Neural cell (in vitro differentiated cells): Measurements from ENCODE around the gene ZRANB3. TPM values are rescaled to one million over a fixed set of nuclear protein-coding genes. Genes with fewer than 3 reads are reported as not detected.
"Not testable (repeated sequence)": the region's sequence is repeated elsewhere in the genome, so short reads cannot be mapped to it uniquely, and the experiment has no call there.

ENCODE experiments used
- H2AFZ ChIP-seq: fragments of 200-600, 300-800 bp; sonication (generic), shearing (Covaris generic); 2 replicates; pipeline ENCODE4 v1.6.0; 2014; ENCODE audit warnings: low read depth, mild to moderate bottlenecking, antibody characterized with exemption, low read length, moderate library complexity
- H3F3A ChIP-seq: fragments of 200-600 bp; shearing (Covaris generic); 2 replicates; pipeline ENCODE4 v1.6.1; 2016; ENCODE audit warnings: mild to moderate bottlenecking, moderate library complexity, mixed read lengths, antibody characterized with exemption, low read length; ENCODE audit not compliant: insufficient read depth, poor library complexity, severe bottlenecking
- H3K27ac ChIP-seq: fragments of 200-600, 300-800 bp; sonication (generic), shearing (Covaris generic); 2 replicates; pipeline ENCODE4 v1.5.1; 2014; ENCODE audit warnings: mild to moderate bottlenecking, low read length, moderate library complexity
- H3K27me3 ChIP-seq: fragments of 300-800, 200-600 bp; sonication (generic), shearing (Covaris generic); 2 replicates; pipeline ENCODE4 v1.6.0; 2014; ENCODE audit warnings: mild to moderate bottlenecking, low read depth, low read length, moderate library complexity; ENCODE audit not compliant: insufficient read depth
- H3K36me3 ChIP-seq: fragments of 300-800, 200-600 bp; sonication (generic), shearing (Covaris generic); 2 replicates; pipeline ENCODE4 v1.5.1; 2014; ENCODE audit warnings: mild to moderate bottlenecking, antibody characterized with exemption, low read length, moderate library complexity; ENCODE audit not compliant: insufficient read depth
- H3K4me2 ChIP-seq: fragments of 300-800, 200-600 bp; sonication (generic), shearing (Covaris generic); 2 replicates; pipeline ENCODE4 v1.6.0; 2014; ENCODE audit warnings: mild to moderate bottlenecking, low read length
- H3K4me3 ChIP-seq: fragments of 300-800, 200-600 bp; sonication (generic), shearing (Covaris generic); 2 replicates; pipeline ENCODE4 v1.5.1; 2014; ENCODE audit warnings: mild to moderate bottlenecking, low read length, moderate library complexity
- H3K79me2 ChIP-seq: fragments of 200-600 bp; shearing (Covaris generic); replicated peaks from 2 replicates; pipeline ENCODE4 v1.6.0; 2014; ENCODE audit warnings: mild to moderate bottlenecking, low read length, moderate library complexity; ENCODE audit not compliant: insufficient read depth
- H3K9ac ChIP-seq: fragments of 300-800, 200-600 bp; sonication (generic), shearing (Covaris generic); 2 replicates; pipeline ENCODE4 v1.6.1; 2016; ENCODE audit warnings: mild to moderate bottlenecking, low read length, mixed read lengths
- H3K9me2 ChIP-seq: fragments of 200-600 bp; shearing (Covaris generic); 2 replicates; pipeline ENCODE4 v1.6.1; 2016; ENCODE audit warnings: mild to moderate bottlenecking, low read length, mixed read lengths; ENCODE audit not compliant: insufficient read depth
- H3K9me3 ChIP-seq: fragments of 200-600, 300-800 bp; sonication (generic), shearing (Covaris generic); 2 replicates; pipeline ENCODE4 v1.6.1; 2016; ENCODE audit warnings: mild to moderate bottlenecking, mixed run types, low read length, moderate library complexity, mixed read lengths
- H4K20me1 ChIP-seq: fragments of 200-600 bp; shearing (Covaris generic); 2 replicates; pipeline ENCODE4 v1.6.1; 2016; ENCODE audit warnings: mild to moderate bottlenecking, mixed run types; ENCODE audit not compliant: insufficient read depth
- EZH2 ChIP-seq: fragments of 200-600, 300-800 bp; shearing (Covaris generic), sonication (generic); IDR thresholded peaks from 2 replicates; pipeline ENCODE4 v1.6.1; 2014; ENCODE audit warnings: antibody characterized with exemption, low read length, borderline replicate concordance, mild to moderate bottlenecking; ENCODE audit not compliant: insufficient read depth, poor library complexity, severe bottlenecking
- MXI1 ChIP-seq: fragments of 450-650 bp; conservative IDR thresholded peaks from 2 replicates; pipeline ENCODE4 v1.6.1; 2014; ENCODE audit warnings: antibody characterized with exemption, mild to moderate bottlenecking; ENCODE audit not compliant: poor library complexity, severe bottlenecking
- POLR2AphosphoS5 ChIP-seq: IDR thresholded peaks from 2 replicates; pipeline ENCODE4 v1.6.1; 2012
- RAD21 ChIP-seq: fragments of 450-650 bp; conservative IDR thresholded peaks from 2 replicates; pipeline ENCODE4 v1.6.1; 2014; ENCODE audit warnings: antibody characterized with exemption, mild to moderate bottlenecking, moderate library complexity
- REST ChIP-seq: IDR thresholded peaks from 2 replicates; pipeline ENCODE4 v1.6.1; 2012; ENCODE audit warnings: borderline replicate concordance
- SMC3 ChIP-seq: fragments of 450-650 bp; conservative IDR thresholded peaks from 2 replicates; pipeline ENCODE4 v1.6.1; 2014; ENCODE audit warnings: antibody characterized with exemption, mild to moderate bottlenecking, moderate library complexity; ENCODE audit not compliant: poor library complexity
- TAF1 ChIP-seq: IDR thresholded peaks from 2 replicates; pipeline ENCODE4 v1.6.1; 2012; ENCODE audit warnings: low read depth
- polyA plus RNA-seq: library from polyadenylated mRNA; depleted of rRNA; stranded (reverse); fragments of >200 nt; gene quantifications from 2 replicates; pipeline ENCODE4 v1.2.3, GENCODE V29; 2014
- TF ChIP-seq, protein P1 (sequence below): fragments of 450-650 bp; IDR thresholded peaks from 2 replicates; pipeline ENCODE4 v1.5.1; 2014; ENCODE audit warnings: antibody characterized with exemption, mild to moderate bottlenecking, moderate library complexity; ENCODE audit not compliant: poor library complexity, severe bottlenecking

ZRANB3 gene
- polyA plus RNA-seq, 1 donor from 2014 or later, result 3.5 TPM

DNA sequence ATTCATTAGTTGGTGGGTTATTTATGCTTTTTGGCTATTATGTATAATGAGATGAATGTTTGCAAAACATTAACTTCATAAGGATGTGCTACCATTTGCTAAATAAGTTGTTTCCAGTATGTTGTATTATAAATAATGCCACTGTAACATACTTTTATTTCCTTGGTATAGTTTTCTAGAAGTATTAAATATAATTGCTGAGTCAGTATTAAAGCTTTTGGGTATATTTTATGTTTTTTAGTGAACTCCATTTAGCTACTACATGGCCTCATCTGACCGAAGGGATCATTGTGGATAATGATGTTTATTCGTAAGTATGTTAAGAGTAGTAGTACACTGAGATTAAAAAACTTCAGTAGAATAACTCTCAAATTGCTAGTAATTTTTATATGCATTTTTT is 405.1 kb downstream of the ZRANB3 start:
- Histone ChIP-seq H3K27me3 (no peaks in the 10 kb centered on the region), H3F3A (no peaks in the 10 kb centered on the region), H3K36me3 (no peaks in the 10 kb centered on the region), H2AFZ (no peak overlapping the region), H3K9ac (no peak overlapping the region), H3K4me2 (no peak overlapping the region), H3K9me3 (no peaks in the 10 kb centered on the region), H3K4me3 (no peak overlapping the region), H3K79me2 (no peaks in the 10 kb centered on the region), H3K27ac (no peak overlapping the region), H3K9me2 (no peaks in the 10 kb centered on the region), H4K20me1 (no peaks in the 10 kb centered on the region)
- TF ChIP-seq, protein P1, sequence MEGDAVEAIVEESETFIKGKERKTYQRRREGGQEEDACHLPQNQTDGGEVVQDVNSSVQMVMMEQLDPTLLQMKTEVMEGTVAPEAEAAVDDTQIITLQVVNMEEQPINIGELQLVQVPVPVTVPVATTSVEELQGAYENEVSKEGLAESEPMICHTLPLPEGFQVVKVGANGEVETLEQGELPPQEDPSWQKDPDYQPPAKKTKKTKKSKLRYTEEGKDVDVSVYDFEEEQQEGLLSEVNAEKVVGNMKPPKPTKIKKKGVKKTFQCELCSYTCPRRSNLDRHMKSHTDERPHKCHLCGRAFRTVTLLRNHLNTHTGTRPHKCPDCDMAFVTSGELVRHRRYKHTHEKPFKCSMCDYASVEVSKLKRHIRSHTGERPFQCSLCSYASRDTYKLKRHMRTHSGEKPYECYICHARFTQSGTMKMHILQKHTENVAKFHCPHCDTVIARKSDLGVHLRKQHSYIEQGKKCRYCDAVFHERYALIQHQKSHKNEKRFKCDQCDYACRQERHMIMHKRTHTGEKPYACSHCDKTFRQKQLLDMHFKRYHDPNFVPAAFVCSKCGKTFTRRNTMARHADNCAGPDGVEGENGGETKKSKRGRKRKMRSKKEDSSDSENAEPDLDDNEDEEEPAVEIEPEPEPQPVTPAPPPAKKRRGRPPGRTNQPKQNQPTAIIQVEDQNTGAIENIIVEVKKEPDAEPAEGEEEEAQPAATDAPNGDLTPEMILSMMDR, result no peak
- no peak for TF ChIP-seq REST
- TF ChIP-seq SMC3, result no peak
- no peak for TF ChIP-seq POLR2AphosphoS5
- TF ChIP-seq TAF1, result no peak

- no peak overlapping the region for H3K4me3 ChIP-seq
- no peaks in the 10 kb centered on the region for H3K9me2 ChIP-seq
- no peaks in the 10 kb centered on the region for H4K20me1 ChIP-seq
- no peaks in the 10 kb centered on the region for H3K27me3 ChIP-seq
- H3F3A ChIP-seq, result no peaks in the 10 kb centered on the region
- no peaks in the 10 kb centered on the region for H3K79me2 ChIP-seq
- H3K9me3 ChIP-seq, result no peaks in the 10 kb centered on the region
- H3K27ac ChIP-seq, result no peak overlapping the region
- no peak overlapping the region for H3K4me2 ChIP-seq
- H3K9ac ChIP-seq, result no peak overlapping the region
- no peaks in the 10 kb centered on the region for H3K36me3 ChIP-seq
- TF ChIP-seq MXI1 (no peak), EZH2 (no peak), RAD21 (no peak), TAF1 (no peak), SMC3 (no peak)
- no peak overlapping the region for H2AFZ ChIP-seq
Measured at GRCh38 chr2:135124924-135125886, 405.8 kb downstream of the ZRANB3 start.

DNA sequence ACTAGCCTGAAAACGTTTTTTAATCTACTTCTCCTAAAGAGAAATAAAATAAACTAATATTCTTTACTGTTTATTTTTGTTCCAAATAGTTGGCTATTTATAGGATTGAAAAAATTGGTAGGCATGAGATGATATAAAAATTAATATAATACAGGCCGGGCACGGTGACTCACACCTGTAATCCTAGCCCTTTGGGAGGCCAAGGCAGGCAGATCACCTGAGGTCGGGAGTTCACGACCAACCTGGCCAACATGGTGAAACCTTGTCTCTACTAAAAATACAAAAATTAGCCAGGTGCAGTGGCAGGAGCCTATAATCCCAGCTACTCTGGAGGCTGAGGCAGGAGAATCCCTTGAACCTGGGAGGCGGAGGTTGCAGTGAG is 409.4 kb downstream of the ZRANB3 start:
- not testable (repeated sequence) for H2AFZ ChIP-seq, H3K9me3 ChIP-seq, H3K4me3 ChIP-seq, H3K4me2 ChIP-seq, H3K27ac ChIP-seq, H3K36me3 ChIP-seq, H3K79me2 ChIP-seq, H3K9ac ChIP-seq, H3K9me2 ChIP-seq, H4K20me1 ChIP-seq, H3F3A ChIP-seq, H3K27me3 ChIP-seq
